ENCODE measurements around the gene SENP7. TPM values are rescaled to one million over a fixed set of nuclear protein-coding genes. Genes with fewer than 3 reads are reported as not detected.
A peak's percentile ranks its signal among the peaks of the same experiment; 100 is the strongest.
"Not testable (repeated sequence)": the region's sequence is repeated elsewhere in the genome, so short reads cannot be mapped to it uniquely, and the experiment has no call there.

Gene SENP7
- total RNA-seq, 4 donors from 2014 or later, result 13.5 to 44.6 (median 20.2) TPM

- H3K4me3 ChIP-seq, result peak within 1 kb of the TSS in 1 of 4 donors; percentile 11
- no peaks in the 10 kb centered on the region for H3K27me3 ChIP-seq
- no peak within 1 kb of the TSS for H3K27ac ChIP-seq
- no peaks in the 10 kb centered on the region for H3K9me3 ChIP-seq
- peaks cover 0 to 3% (median 0%) of the 10 kb centered on the region in 3 donors for H3K36me3 ChIP-seq
- TF ChIP-seq POLR2A (IDR thresholded peaks at IDR 0.05) (no peak), CTCF (IDR thresholded peaks at IDR 0.05) (no peak)
- no peaks in the 10 kb centered on the region for H3K4me1 ChIP-seq
- no peak for DNase-seq
These were observed 192.5 kb downstream of the SENP7 start, which contains the start of gene IMPG2 for GRCh38 chr3:101320475-101320874. Gene IMPG2 (minus strand): TSS chr3:101320575. CDS start chr3:101320372, 203 bp downstream.

DNA sequence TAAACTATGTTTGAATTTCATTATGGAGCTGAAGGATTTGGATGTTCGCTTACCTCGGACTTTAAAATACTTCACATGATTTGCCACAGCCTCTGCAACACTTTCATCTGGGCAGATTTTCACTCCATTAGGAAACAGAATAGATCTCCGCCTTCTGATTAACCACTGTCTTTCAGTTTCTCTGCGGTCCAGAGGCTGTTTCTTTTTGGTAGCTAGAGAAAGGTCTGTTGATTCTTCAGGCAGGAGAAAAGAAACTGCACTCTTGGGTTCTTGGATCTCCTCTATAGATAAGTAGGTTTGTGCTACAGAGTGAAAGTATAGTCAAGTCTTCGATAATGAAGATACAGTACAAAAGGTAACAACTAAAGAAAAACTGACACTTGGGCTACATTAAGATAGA is 193.5 kb downstream of the SENP7 start:
- H3K4me1 ChIP-seq, result no peaks in the 10 kb centered on the region
- no peaks in the 10 kb centered on the region for H3K9me3 ChIP-seq
- H3K27me3 ChIP-seq, result no peaks in the 10 kb centered on the region
- TF ChIP-seq POLR2A (IDR thresholded peaks at IDR 0.05), result no peak
- no peak for TF ChIP-seq CTCF (IDR thresholded peaks at IDR 0.05)
- DNase-seq, result no peak
- H3K36me3 ChIP-seq, result no peaks in the 10 kb centered on the region
- peak overlapping the region in 1 of 4 donors; percentile 11 for H3K4me3 ChIP-seq
- H3K27ac ChIP-seq, result no peak overlapping the region

DNA sequence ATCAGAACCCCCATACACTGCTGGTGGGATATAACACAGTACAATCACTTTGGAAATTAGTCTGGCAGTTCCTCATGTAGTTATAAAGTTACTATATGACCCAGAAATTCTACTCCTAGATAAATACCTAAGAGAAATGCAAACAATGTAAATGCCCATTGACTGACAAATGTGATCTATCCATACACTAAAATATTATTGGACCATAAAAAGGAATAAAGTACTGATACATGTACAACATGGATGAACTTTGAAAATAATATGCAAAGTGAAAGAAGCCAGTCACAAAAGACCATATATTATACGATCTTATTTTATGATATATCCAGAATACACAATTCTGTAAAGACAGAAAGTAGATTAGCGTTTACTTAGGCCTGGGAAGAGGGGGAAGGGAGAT is 200.5 kb downstream of the SENP7 start:
- Histone ChIP-seq H3K4me3 (no peak overlapping the region), H3K4me1 (peaks cover 0 to 3% (median 0%) of the 10 kb centered on the region in 4 donors), H3K36me3 (no peaks in the 10 kb centered on the region), H3K27ac (no peak overlapping the region), H3K27me3 (no peaks in the 10 kb centered on the region), H3K9me3 (peaks cover 0 to 12% (median 5%) of the 10 kb centered on the region in 4 donors)
- no peak for DNase-seq
- TF ChIP-seq CTCF (IDR thresholded peaks at IDR 0.05) (no peak), POLR2A (IDR thresholded peaks at IDR 0.05) (no peak)

- Histone ChIP-seq H3K27ac (no peak overlapping the region), H3K4me1 (peaks cover 0 to 3% (median 0%) of the 10 kb centered on the region in 4 donors), H3K27me3 (no peaks in the 10 kb centered on the region), H3K4me3 (no peak overlapping the region), H3K36me3 (no peaks in the 10 kb centered on the region), H3K9me3 (peaks cover 0 to 13% (median 6%) of the 10 kb centered on the region in 4 donors)
- TF ChIP-seq POLR2A (IDR thresholded peaks at IDR 0.05) (no peak), CTCF (IDR thresholded peaks at IDR 0.05) (no peak)
- no peak for DNase-seq
These were observed 201.3 kb downstream of the SENP7 start for GRCh38 chr3:101311676-101312075.

GRCh38 chr3:101310978-101311375 is 202.0 kb downstream of the SENP7 start:
- Histone ChIP-seq H3K27ac (peak overlapping the region in 1 of 4 donors; percentile 6), H3K4me1 (peaks cover 0 to 3% (median 0%) of the 10 kb centered on the region in 4 donors)

DNA sequence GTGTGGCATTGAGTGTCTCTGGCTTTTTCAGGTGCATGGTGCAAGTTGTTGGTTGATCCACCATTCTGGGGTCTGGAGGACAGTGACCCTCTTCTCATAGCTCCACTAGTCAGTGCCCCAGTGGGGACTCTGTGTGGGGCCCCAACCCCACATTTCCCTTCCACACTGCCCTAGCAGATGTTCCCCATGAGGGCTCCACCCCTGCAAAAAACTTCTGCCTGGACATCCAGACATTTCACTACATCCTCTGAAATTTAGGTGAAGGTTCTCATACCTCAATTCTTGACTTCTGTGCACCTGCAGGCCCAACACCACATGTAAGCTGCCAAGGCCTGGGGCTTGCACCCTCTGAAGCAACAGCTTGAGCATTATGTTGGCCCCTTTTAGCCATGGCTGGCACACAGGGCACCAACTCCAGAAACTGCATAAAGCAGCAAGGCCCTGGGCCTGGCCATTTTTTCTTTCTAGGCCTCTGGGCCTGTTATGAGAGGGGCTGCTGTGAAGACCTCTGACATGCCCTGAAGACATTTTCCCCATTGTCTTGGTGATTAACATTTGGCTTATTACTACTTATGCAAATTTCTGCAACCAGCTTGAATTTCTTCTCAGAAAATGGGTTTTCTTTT is 204.8 kb downstream of the SENP7 start:
- not testable (repeated sequence) for DNase-seq, H3K36me3 ChIP-seq, H3K27me3 ChIP-seq, H3K27ac ChIP-seq, H3K4me3 ChIP-seq, H3K4me1 ChIP-seq
- peaks cover 0 to 13% (median 6%) of the 10 kb centered on the region in 4 donors for H3K9me3 ChIP-seq

More at GRCh38 chr3:101310978-101311375, 202.0 kb downstream of the SENP7 start:
- TF ChIP-seq POLR2A (IDR thresholded peaks at IDR 0.05) (no peak), CTCF (IDR thresholded peaks at IDR 0.05) (no peak)
- Histone ChIP-seq H3K4me3 (no peak overlapping the region), H3K27me3 (no peaks in the 10 kb centered on the region), H3K9me3 (peaks cover 0 to 13% (median 6%) of the 10 kb centered on the region in 4 donors), H3K36me3 (no peaks in the 10 kb centered on the region)
- no peak for DNase-seq

All from Peyer's patch (tissue), 4 donors.